ENCODE data around the gene PCAT6. TPM values are rescaled to one million over a fixed set of nuclear protein-coding genes. Genes with fewer than 3 reads are reported as not detected.
"Not testable (repeated sequence)": the region's sequence is repeated elsewhere in the genome, so short reads cannot be mapped to it uniquely, and the experiment has no call there.

PCAT6 gene
- total RNA-seq, 1 experiment from 2014 or later, result 2.2 TPM

GRCh38 chr1:202821467-202821866, 10.7 kb downstream of the PCAT6 start:
- in situ Hi-C loops (cut with HindIII; ENCODE audit: low pct_unique_long_range_greater_than_20kb, low sequenced_read_pairs), result no loop called here
- ATAC-seq, result no peak

GRCh38 chr1:202825748-202826147, 15.0 kb downstream of the PCAT6 start:
- Histone ChIP-seq H3K27me3 (ENCODE audit: control insufficient read depth, insufficient read depth, low read length) (no peaks in the 10 kb centered on the region), H3K4me3 (ENCODE audit: low read depth in 2 of 2, low read length in 2 of 2) (no peak overlapping the region), H3K4me1 (ENCODE audit: control insufficient read depth, insufficient read depth, low read length) (no peaks in the 10 kb centered on the region), H3K27ac (ENCODE audit: low read length) (no peak overlapping the region), H3K36me3 (ENCODE audit: control insufficient read depth, insufficient read depth, low read length) (no peaks in the 10 kb centered on the region), H3K9me3 (ENCODE audit: control insufficient read depth, insufficient read depth, low read depth, low read length) (no peaks in the 10 kb centered on the region)
- ChIA-PET CTCF (no interaction called here), POLR2A (no interaction called here)
- no peak for ATAC-seq
- no TSS peak for BruUV-seq (replicated peaks)
- intact Hi-C loops (cut with micrococcal nuclease; ENCODE audit: unreplicated experiment), result no loop called here
- TF ChIP-seq REST (IDR thresholded peaks at IDR 0.05; ENCODE audit: insufficient read depth in 1 of 2, low read depth in 2 of 2, low read length in 1 of 2) (no peak), SIN3A (IDR thresholded peaks at IDR 0.05; ENCODE audit: borderline replicate concordance, insufficient read depth, low read depth, low read length) (no peak), TCF7L2 (IDR thresholded peaks at IDR 0.05; ENCODE audit: low read depth, low read length) (no peak), POLR2AphosphoS5 (IDR thresholded peaks at IDR 0.05; ENCODE audit: low read depth, low read length) (no peak), CTCF (IDR thresholded peaks at IDR 0.05) (no peak)
- DNase-seq (ENCODE audit: low read depth, low spot score), result no peak
- in situ Hi-C loops (cut with HindIII; ENCODE audit: low pct_unique_long_range_greater_than_20kb, low sequenced_read_pairs), result no loop called here

More at GRCh38 chr1:202821467-202821866, 10.7 kb downstream of the PCAT6 start:
- POLR2A ChIA-PET, result no interaction called here
- Histone ChIP-seq H3K27ac (ENCODE audit: low read length) (no peak overlapping the region), H3K4me1 (ENCODE audit: control insufficient read depth, insufficient read depth, low read length) (no peaks in the 10 kb centered on the region), H3K4me3 (ENCODE audit: low read depth in 2 of 2, low read length in 2 of 2) (no peak overlapping the region), H3K9me3 (ENCODE audit: control insufficient read depth, insufficient read depth, low read depth, low read length) (no peaks in the 10 kb centered on the region), H3K27me3 (ENCODE audit: control insufficient read depth, insufficient read depth, low read length) (no peaks in the 10 kb centered on the region), H3K36me3 (ENCODE audit: control insufficient read depth, insufficient read depth, low read length) (no peaks in the 10 kb centered on the region)
- BruUV-seq (replicated peaks), result no TSS peak
- CTCF ChIA-PET, result no interaction called here
- intact Hi-C loops (cut with micrococcal nuclease; ENCODE audit: unreplicated experiment), result no loop called here
- no peak for TF ChIP-seq REST (IDR thresholded peaks at IDR 0.05; ENCODE audit: insufficient read depth in 1 of 2, low read depth in 2 of 2, low read length in 1 of 2)
- TF ChIP-seq TCF7L2 (IDR thresholded peaks at IDR 0.05; ENCODE audit: low read depth, low read length), result no peak
- TF ChIP-seq SIN3A (IDR thresholded peaks at IDR 0.05; ENCODE audit: borderline replicate concordance, insufficient read depth, low read depth, low read length), result no peak
- no peak for TF ChIP-seq CTCF (IDR thresholded peaks at IDR 0.05)
- no peak for TF ChIP-seq POLR2AphosphoS5 (IDR thresholded peaks at IDR 0.05; ENCODE audit: low read depth, low read length)
- no peak for DNase-seq (ENCODE audit: low read depth, low spot score)

- DNase-seq (ENCODE audit: low read depth, low spot score); POLR2A ChIA-PET: not testable (repeated sequence)
Measured at GRCh38 chr1:202829223-202829622, 18.5 kb downstream of the PCAT6 start.

More at GRCh38 chr1:202829223-202829622, 18.5 kb downstream of the PCAT6 start:
- H3K27ac ChIP-seq (ENCODE audit: low read length); H3K4me3 ChIP-seq (ENCODE audit: low read depth in 2 of 2, low read length in 2 of 2); in situ Hi-C loops (cut with HindIII; ENCODE audit: low pct_unique_long_range_greater_than_20kb, low sequenced_read_pairs); H3K27me3 ChIP-seq (ENCODE audit: control insufficient read depth, insufficient read depth, low read length); BruUV-seq (replicated peaks); ATAC-seq; intact Hi-C loops (cut with micrococcal nuclease; ENCODE audit: unreplicated experiment); H3K4me1 ChIP-seq (ENCODE audit: control insufficient read depth, insufficient read depth, low read length); CTCF ChIA-PET; H3K9me3 ChIP-seq (ENCODE audit: control insufficient read depth, insufficient read depth, low read depth, low read length); H3K36me3 ChIP-seq (ENCODE audit: control insufficient read depth, insufficient read depth, low read length): not testable (repeated sequence)

All from Panc1 (cell line).